Transverse colon (tissue), 4 donors: ENCODE measurements around the gene BCL7C. TPM values are rescaled to one million over a fixed set of nuclear protein-coding genes. Genes with fewer than 3 reads are reported as not detected.

Experiments
- DNase-seq: peaks from one replicate; pipeline ENCODE4 v3.0.0-alpha.2; 2019
- H3K27ac ChIP-seq, 4 donors: fragments of 200-600 bp; sonication (generic); 2 replicates each; pipeline ENCODE4 v1.5.1; 2016 to 2018; ENCODE audit warnings: inconsistent platforms in 4 of 4
- H3K27me3 ChIP-seq: fragments of 200-600 bp; sonication (generic); 2 replicates; pipeline ENCODE4 v1.5.1; 2017; ENCODE audit warnings: inconsistent platforms
- H3K36me3 ChIP-seq, 4 donors: fragments of 200-600 bp; sonication (generic); 2 replicates each; pipeline ENCODE4 v1.5.1; 2017 to 2019; ENCODE audit warnings: inconsistent platforms in 4 of 4
- H3K4me1 ChIP-seq, 4 donors: fragments of 200-600 bp; sonication (generic); 2 replicates each; pipeline ENCODE4 v1.5.1; 2017 to 2020; ENCODE audit warnings: inconsistent platforms in 4 of 4
- H3K4me3 ChIP-seq, 4 donors: fragments of 200-600 bp; sonication (generic); 1 replicate in 1 of 4; 2 replicates in 3 of 4; pipeline versions ENCODE4 v1.5.1 to v1.6.1; 2017 to 2019; ENCODE audit warnings: inconsistent platforms in 4 of 4
- H3K9me3 ChIP-seq, 2 donors: fragments of 200-600 bp; sonication (generic); 2 replicates each; pipeline ENCODE4 v1.5.1; 2017 to 2019; ENCODE audit warnings: inconsistent platforms in 2 of 2
- CTCF ChIP-seq, 5 experiments: fragments of 200-600 bp in 3 of 5; fragments of 450-650 bp in 2 of 5; sonication (generic) in 3 of 5; IDR thresholded peaks; 1 replicate in 2 of 5; 2 replicates in 3 of 5; pipeline ENCODE4 v1.5.1; 2016 to 2017; ENCODE audit warnings: antibody characterized with exemption in 5 of 5, inconsistent platforms in 3 of 5, mild to moderate bottlenecking in 2 of 5, moderate library complexity in 1 of 5
- EP300 ChIP-seq: sonication (generic); formaldehyde crosslinking; IDR thresholded peaks from one replicate; pipeline ENCODE4 v1.6.1; 2017; ENCODE audit warnings: antibody characterized with exemption, low read depth
- POLR2A ChIP-seq: fragments of 450-650 bp; IDR thresholded peaks from one replicate; pipeline ENCODE4 v1.6.1; 2016; ENCODE audit warnings: antibody characterized with exemption, mild to moderate bottlenecking, moderate library complexity
- POLR2AphosphoS5 ChIP-seq, 3 donors: sonication (generic); formaldehyde crosslinking; IDR thresholded peaks; one replicate each; pipeline ENCODE4 v1.6.1; 2016; ENCODE audit warnings: antibody characterized with exemption in 3 of 3
- WGBS, 2 donors: methylation state at CpG; one replicate each; pipeline ENCODE4 v1.1.5; 2018; ENCODE audit warnings: low coverage in 1 of 2; 5-methylcytosine and 5-hydroxymethylcytosine counted together
- in situ Hi-C, 4 donors: fragments of 200-750 bp; cut with MboI; loops; one replicate each; pipeline versions ENCODE4 v1.15.0 to v1.15.1; 2017; ENCODE audit warnings: low sequenced_read_pairs in 3 of 4, low pct_ligation_motif_present in 1 of 4, low pct_unique_long_range_greater_than_20kb in 1 of 4
- intact Hi-C: fragments of 100-400 bp; cut with DNase I; formaldehyde crosslinking; loops from one replicate; pipeline ENCODE4 v1.15.1; 2023; ENCODE audit warnings: low total_unique reads
- total RNA-seq, 4 donors: library from RNA; depleted of rRNA; stranded (reverse); fragments of >200 nt; gene quantifications; one replicate each; pipeline ENCODE4 v1.1.0, GENCODE V29; 2016

BCL7C gene
- total RNA-seq, 4 donors from 2014 or later: 13.8 to 57.3 (median 24.0) TPM

DNA sequence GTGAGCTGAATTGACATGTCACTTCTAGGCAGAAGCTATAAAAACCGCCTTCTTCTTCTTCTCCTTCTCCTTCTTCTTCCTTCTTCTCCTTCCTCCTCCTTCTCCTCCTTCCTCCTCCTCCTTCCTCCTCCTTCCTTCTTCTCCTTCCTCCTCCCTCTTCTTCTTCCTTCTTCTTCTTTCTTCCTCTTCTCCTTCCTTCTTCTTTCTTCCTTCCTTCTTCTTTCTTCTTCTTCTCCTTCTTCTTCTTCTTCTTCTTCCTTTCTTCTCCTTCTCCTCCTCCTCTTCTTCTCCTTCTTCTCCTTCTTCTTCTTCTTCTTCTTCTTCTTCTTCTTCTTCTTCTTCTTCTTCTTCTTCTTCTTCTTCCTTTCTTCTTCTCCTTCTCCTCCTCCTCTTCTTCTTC is 24.7 kb upstream of the BCL7C start:
- TF ChIP-seq POLR2AphosphoS5 (IDR thresholded peaks at IDR 0.05) (no peak), CTCF (IDR thresholded peaks at IDR 0.05) (no peak), POLR2A (no peak)
- no peaks in the 10 kb centered on the region for H3K9me3 ChIP-seq
- in situ Hi-C loops: loop anchor here in 3 of 4 donors (5.0 to 10.0 kb wide), 2 partner anchors 71 to 74 kb away; no protein-coding TSS in a partner anchor
- H3K27me3 ChIP-seq: no peaks in the 10 kb centered on the region
- no peaks in the 10 kb centered on the region for H3K36me3 ChIP-seq
- no peak overlapping the region for H3K27ac ChIP-seq
- H3K4me3 ChIP-seq: no peak overlapping the region
- 65 to 67% methylated on average over 1 of the region's 1 CpG for WGBS, 2 donors
- DNase-seq: no peak
- intact Hi-C loops: loop anchor here (5.0 kb wide), 1 partner anchor 71 kb away; no protein-coding TSS in a partner anchor
- H3K4me1 ChIP-seq: peaks cover 3 to 8% (median 6%) of the 10 kb centered on the region in 4 donors

DNA sequence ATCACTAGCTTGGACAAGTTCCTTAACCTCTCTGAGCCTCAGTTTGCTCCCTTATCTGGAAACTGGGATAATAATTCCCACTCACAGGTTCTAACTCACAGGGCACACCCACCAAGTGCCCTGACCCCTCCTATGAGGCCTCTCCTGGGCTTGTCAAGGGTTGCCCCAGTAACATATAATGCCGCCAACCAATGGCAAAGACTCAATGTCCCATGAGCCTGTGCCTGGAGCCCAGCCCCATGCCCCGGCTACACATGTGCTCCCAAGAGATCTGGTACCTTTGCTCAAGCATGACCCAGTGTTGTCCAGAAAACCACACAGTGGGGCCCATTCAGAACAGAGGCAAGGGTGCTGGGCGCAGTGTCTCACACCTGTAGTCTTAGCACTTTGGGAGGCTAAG is 21.0 kb upstream of the BCL7C start:
- TF ChIP-seq CTCF (IDR thresholded peaks at IDR 0.05): no peak
- no peak for TF ChIP-seq POLR2AphosphoS5 (IDR thresholded peaks at IDR 0.05)
- no peak for TF ChIP-seq POLR2A
- Histone ChIP-seq H3K4me1 (no peaks in the 10 kb centered on the region), H3K4me3 (no peak overlapping the region), H3K27ac (no peak overlapping the region), H3K27me3 (no peaks in the 10 kb centered on the region), H3K9me3 (no peaks in the 10 kb centered on the region), H3K36me3 (no peaks in the 10 kb centered on the region)
- 94% methylated on average over 3 of the region's 3 CpGs; no CpG with 5 or more reads in 1 of the 2 donors for WGBS, 2 donors
- intact Hi-C loops: loop anchor here (5.0 kb wide), 1 partner anchor 68 kb away; no protein-coding TSS in a partner anchor
- in situ Hi-C loops: loop anchor here in 3 of 4 donors (5.0 to 10.0 kb wide), 2 partner anchors 68 to 70 kb away; no protein-coding TSS in a partner anchor
- DNase-seq: no peak

DNA sequence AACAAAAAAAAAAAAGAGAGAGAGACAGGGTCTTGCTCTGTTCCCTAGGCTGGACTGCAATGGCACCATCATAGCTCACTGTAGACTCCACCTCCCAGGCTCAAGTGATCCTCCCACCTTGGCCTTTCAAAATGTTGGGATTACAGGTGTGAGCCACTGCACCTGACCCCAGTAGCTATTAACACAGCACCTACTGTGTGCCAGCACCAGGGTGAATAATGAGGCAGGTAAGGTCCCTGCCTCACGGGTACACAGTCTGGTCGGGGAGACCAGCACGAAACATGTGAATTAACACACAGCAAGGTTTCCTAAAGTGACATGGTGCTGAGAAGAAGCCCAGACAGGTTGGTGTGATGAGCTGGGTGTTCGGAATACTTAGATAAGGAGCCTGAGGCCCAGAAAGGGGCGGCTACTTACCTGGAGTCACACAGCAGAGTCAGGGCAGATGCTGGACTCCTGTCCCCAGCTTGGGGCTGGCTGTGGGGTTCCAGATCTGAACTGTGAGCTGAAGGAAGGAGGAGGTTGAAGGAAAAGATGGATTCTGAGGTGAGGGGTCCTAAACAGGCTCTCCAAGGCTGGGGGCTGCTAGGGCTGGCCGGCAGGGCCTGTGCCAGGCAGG is 19.0 kb upstream of the BCL7C start:
- Histone ChIP-seq H3K27ac (no peak overlapping the region), H3K4me3 (no peak overlapping the region), H3K36me3 (no peaks in the 10 kb centered on the region), H3K9me3 (no peaks in the 10 kb centered on the region), H3K4me1 (no peaks in the 10 kb centered on the region), H3K27me3 (no peaks in the 10 kb centered on the region)
- intact Hi-C loops (no loop called here), in situ Hi-C loops (loop anchor here in 2 of 4 donors (10.0 kb wide), 1 partner anchor 68 kb away; no protein-coding TSS in a partner anchor)
- WGBS, 2 donors: 83 to 96% methylated on average over 3 to 6 of the region's 6 CpGs
- no peak for DNase-seq
- TF ChIP-seq EP300: no peak
- no peak for TF ChIP-seq CTCF (IDR thresholded peaks at IDR 0.05)
- no peak for TF ChIP-seq POLR2A
- no peak for TF ChIP-seq POLR2AphosphoS5 (IDR thresholded peaks at IDR 0.05)

DNA sequence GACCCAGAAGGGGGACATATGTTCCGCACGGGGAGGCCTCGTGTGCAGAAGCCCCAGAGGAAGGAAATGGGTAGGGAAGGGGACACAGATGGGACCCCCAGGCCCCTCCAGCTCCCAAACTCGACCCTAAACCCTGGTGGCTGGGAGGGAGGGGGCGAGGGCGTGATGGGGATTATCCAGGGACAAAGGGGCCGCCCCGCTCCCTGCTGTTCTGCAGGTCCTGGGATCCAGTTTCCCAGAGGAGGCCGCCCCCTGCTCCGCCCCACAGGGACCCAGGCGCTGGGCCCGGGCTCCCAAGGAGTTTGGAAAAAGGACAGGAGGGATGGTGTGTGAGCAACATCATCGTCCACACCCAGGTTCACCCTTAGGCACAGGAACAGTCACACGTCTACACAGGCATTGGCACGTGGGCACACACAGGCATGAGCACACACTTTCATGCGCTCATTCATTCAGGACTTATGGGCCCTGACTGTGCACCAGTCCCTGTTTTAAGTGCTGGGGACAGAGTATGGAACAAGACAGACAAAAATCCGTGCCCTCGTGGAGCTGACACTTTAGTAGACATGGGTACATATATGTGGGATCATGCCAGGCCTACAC is 16.7 kb upstream of the BCL7C start:
- Histone ChIP-seq H3K4me3 (no peak overlapping the region), H3K9me3 (no peaks in the 10 kb centered on the region), H3K36me3 (no peaks in the 10 kb centered on the region), H3K4me1 (no peaks in the 10 kb centered on the region), H3K27me3 (no peaks in the 10 kb centered on the region), H3K27ac (no peak overlapping the region)
- WGBS, 2 donors: 75% methylated on average over 18 of the region's 18 CpGs; no CpG with 5 or more reads in 1 of the 2 donors
- TF ChIP-seq POLR2A: no peak
- TF ChIP-seq EP300: no peak
- TF ChIP-seq POLR2AphosphoS5 (IDR thresholded peaks at IDR 0.05): no peak
- no peak for TF ChIP-seq CTCF (IDR thresholded peaks at IDR 0.05)
- DNase-seq: no peak
- in situ Hi-C loops (loop anchor here in 2 of 4 donors (10.0 kb wide), 1 partner anchor 66 kb away; no protein-coding TSS in a partner anchor), intact Hi-C loops (no loop called here)
